Measurements from ENCODE around the gene PARD3.

Gene PARD3

DNA sequence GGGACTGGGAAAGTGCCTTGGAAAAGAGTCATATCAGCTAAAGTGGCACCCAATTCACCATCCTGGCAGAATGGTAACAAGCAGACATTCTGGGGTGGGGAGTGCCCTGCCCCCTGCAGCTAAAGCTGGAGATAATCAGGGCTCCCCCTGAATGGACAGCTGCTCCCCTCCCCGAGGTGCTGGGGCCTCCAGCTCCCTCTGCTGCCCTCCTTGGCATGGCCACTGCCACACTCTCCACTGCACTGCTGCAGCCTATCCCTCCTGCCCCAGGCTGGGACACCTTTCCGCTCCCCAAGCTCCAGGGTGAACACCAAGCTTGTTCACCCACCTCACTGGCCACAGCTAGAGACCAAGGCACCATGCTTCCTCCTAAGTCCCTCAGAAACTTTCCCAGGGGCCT is 9.8 kb upstream of the PARD3 start:
- no peak for DNase-seq

DNA sequence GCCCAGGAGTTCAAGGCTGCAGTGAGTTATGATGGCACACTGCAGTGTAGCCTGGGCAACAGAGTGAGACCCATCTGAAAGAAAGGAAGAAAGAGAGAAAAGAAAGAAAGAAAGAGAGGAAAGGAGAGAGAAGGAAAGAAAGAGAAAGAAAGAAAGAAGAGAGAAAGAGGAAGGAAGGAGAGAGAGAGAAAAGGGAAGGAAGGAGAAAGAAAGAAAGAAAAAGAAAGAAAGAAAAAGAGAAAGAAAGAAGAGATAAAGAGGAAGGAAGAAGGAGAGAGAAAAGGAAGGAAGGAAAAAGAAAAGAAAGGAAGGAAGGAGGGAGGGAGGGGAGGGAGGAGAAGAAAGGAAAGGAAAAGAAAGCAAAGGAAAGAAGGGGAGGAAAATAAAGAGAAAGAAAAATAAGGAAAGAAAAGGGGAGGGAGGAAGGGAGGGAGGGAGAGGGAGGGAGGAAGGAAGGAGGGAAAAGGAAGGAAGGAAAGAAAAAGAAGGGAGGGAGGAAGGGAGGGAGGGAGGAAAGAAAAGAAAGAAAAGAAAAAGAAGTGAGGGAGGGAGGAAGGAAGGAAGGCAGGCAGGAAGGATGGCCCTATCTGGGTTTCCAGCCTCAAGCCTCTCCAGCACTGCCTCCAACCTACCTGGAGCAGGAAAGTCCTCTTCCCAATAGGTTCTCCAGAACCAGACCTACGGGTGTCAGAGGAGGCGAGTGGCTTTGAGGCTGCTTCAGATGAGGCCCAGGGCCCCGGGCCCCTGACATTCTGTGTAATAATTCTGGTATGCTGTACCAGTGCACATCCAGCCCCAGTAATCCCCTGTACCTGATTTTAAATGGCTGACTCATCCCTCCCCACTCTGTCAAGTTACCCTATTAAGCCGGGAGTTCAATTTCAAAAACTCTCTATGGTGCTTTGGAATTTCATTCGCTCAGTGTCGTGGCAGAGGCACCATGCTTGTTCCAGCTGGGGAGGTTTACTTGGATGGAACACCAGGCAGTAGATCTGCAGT is 6.8 kb upstream of the PARD3 start:
- DNase-seq, result no peak

DNA sequence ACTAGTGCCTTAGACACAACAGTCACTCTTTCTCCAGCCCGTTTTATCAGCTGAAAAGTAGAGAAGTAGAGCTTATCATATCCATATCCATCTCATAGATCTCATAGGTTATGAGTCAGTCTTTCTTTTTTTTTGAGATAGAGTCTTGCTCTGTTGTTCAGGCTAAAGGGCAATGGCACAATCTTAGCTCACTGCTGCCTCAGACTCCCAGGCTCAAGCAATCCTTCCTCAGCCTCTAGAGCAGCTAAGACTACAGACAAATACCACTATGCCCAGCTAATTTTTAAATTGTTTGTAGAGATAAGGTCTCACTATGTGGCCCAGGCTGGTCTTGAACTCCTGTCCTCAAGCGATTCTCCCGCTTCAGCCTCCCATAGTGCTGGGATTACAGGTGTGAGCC is 2.5 kb upstream of the PARD3 start:
- DNase-seq, result no peak

- no peak for DNase-seq
Observed at GRCh38 chr10:34817054-34817453, 2.0 kb upstream of the PARD3 start.

DNA sequence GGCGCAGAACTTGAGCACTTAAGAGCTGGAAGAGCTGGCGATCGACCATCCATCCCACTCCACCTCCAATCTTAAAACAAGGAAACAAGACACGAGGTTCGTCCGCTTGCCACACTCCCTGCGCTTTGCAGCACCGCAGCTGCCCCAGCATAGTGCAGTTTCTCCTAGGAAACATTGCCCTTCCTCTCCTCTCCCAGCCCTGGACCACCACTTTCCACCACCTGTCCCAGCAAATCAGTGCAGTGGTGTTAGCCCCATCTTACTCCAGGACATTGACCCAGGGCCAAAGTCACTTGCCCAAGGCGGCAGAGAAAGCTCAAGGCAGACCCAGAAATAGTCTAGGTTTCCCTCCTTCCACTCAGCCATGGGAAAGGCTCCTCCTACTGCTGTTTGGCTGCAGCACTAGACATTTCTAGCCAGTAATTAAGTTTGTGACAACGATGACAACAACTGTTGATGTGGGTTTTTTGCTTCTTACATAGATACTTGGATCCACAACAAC is 1.5 kb upstream of the PARD3 start:
- DNase-seq, result no peak

GRCh38 chr10:34816085-34816496 is 995 bp upstream of the PARD3 start:
- no peak for DNase-seq

GRCh38 chr10:34814913-34815184 is 247 bp downstream of the PARD3 start:
- DNase-seq, result no peak

DNA sequence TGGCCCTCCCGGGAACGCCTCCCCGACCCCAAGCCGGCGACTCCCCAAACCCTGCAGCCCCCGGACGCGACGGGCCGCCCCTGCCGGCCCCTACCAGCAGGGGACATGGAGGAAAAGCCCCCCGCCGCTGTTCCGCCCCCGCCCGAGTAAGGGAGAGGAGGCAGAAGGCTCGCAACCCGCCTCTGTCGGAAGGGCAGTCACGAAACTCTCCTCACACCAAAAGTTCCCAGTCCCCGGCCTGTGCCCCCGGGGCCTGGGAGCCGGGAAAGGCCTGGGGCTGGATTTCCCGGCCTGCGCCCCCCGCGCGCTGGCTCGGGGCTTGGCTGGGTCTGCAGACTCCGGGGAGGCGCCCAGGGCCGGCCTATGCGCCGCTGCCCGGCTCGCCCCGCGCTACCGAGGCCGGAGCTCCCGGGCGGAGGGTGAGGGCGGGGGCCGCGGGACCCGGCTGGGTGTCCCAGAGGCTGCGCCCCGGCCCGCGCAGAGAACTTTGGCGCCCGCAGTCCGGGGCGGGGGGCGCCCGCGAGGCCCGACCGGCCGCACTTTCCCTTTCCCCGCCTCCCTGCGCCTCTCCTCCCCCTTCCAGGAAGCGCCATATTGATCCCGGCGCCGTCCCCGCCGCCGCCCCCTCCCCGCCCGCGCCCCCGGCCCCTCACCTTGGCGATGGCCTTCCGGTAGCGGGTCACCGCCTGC is 728 bp downstream of the PARD3 start:
- DNase-seq, result peak in 1 of 2 experiments; percentile 32

- no peak for DNase-seq
Observed at GRCh38 chr10:34813626-34814222, 1.4 kb downstream of the PARD3 start.

DNA sequence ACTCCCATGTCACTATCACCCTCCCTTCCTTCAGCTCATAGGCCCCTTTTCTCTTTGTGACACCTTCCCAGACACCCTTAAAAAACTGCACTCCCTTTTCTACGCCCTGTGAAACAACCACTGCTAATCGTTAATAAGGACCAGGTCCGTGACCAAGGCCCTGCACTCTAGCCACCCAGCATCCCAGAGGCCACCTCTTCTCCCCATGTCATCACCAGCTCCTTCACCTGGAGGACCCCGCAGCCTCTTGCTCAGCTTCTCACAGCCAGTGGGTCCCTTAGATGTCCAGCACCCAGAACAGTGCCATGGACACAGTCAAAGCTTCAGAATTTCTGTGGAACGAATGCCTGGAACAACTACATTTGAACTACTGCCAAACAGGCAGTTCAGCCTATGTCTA is 2.3 kb downstream of the PARD3 start:
- DNase-seq, result no peak

GRCh38 chr10:34811968-34812514 is 3.1 kb downstream of the PARD3 start:
- no peak for DNase-seq

- DNase-seq, result no peak
Observed at GRCh38 chr10:34811126-34811967, 3.7 kb downstream of the PARD3 start.

DNA sequence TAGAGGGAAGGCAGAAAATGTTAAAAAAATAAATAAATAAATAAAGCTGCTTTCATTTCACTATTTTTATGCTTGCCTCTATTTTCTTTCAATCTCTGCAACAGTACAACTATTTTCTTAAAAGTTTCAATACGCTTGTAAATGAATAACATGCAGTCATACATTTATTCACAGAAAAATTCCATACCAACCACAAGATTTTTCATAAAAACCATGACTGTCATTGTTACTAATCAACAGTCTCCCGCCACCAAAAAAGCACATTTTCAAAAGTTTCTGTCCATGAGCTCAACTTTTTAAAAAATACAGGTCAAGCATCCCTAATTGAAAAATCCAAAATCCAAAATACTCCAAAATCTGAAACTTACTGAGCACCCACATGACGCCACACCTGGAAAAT is 5.3 kb downstream of the PARD3 start:
- no peak for DNase-seq

- peak in 1 of 2 experiments; percentile 5 for DNase-seq
Observed at GRCh38 chr10:34808801-34809745, 6.0 kb downstream of the PARD3 start.

DNA sequence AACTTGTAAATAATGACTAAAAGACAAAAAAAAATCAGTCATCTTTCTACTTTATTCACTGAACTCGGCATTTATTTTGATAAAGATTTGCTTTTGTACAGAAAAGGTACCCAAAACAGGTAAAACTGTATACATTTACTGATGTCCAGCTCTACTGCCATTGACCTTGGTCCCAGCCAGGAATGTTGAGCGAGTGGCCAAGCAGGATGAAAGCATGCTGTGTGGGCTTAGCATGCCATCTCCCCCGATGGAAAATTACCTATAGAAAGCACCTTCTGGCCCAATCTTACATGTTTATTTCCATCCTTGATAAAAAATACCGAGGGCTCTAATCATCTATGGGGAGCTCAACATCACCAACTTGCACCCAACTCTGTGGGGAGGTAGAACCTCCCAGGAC is 6.8 kb downstream of the PARD3 start:
- no peak for DNase-seq

GRCh38 chr10:34804306-34804705 is 10.8 kb downstream of the PARD3 start:
- DNase-seq, result no peak

DNA sequence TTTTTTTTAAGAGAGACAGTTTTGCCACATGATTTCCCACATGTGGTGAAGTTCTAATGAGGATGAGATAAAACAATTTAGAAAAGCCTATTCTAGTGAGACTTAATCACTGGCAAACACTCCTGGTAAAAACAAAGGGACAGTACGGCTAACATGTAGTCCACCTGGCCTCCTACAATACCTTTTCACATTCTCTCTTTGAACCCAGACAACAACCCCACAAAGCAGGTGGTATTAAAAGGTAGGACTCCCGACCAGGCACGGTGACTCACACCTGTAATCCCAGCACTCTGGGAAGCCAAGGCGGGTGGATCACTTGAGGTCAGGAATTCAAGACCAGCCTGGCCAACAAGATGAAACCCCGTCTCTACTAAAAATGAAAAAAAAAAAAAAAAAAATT is 12.4 kb downstream of the PARD3 start:
- peak in 1 of 2 experiments; percentile 42 for DNase-seq

GRCh38 chr10:34801097-34801733 is 13.9 kb downstream of the PARD3 start:
- DNase-seq, result no peak

DNA sequence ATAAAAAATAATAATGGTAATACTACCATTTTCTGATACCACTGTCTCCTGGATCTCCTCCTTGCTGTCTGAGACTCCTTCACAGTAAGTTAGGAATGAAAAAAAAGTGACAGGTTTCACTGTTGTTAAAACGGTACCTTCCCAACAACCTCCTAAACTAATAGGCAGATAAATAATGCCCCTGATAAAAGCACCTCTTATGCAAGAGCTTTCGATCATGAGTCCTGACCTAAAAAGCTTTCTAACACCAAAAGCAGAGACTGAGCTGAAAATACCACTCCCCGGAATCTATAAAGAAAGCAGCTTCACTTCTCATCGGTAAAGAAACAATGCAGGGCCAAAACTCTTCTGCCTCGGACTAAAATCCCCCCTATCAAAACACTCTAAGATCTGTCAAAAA is 14.5 kb downstream of the PARD3 start:
- no peak for DNase-seq

GRCh38 chr10:34798654-34799053 is 16.4 kb downstream of the PARD3 start:
- DNase-seq, result no peak

DNA sequence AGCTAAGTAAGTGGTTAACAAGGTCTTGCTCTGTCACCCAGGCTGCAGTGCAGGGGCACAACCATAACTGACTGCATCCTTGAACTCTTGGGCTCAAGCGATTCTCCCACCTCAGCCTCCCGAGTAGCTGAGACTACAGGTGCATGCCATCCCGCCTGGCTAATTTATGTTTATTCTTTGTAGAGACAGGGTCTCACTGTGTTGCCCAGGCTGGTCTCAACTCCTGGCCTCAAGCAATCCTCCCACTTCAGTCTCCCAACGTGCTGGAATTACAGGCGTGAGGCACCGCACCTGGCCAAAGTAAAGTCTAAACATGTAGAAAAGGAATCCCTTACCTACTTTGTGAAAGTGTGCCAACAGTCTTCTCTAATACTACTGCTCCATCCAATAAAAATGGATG is 17.9 kb downstream of the PARD3 start:
- no peak for DNase-seq
